ENCODE data around the gene AMPD1. TPM values are rescaled to one million over a fixed set of nuclear protein-coding genes. Genes with fewer than 3 reads are reported as not detected.

AMPD1 gene
- total and polyA plus RNA-seq, 2 of the 13 experiments (the other 11 are each of a cell fraction or from before 2014, with no cell fraction given) = not detected

- H3K27me3 ChIP-seq (ENCODE audit: control insufficient read depth in 1 of 2, insufficient read depth in 2 of 2, low read length in 2 of 2) = peaks cover 0 to 5% of the 10 kb centered on the region in 2 experiments; a peak in 2 of 5 replicates
- ATAC-seq (no peak), FAIRE-seq (no peak), DNase-seq (ENCODE audit: low spot score) (no peak)
- no peak overlapping the region for H2AFZ ChIP-seq (ENCODE audit: low read length)
- ChIA-PET CTCF (ENCODE audit: low intra/inter-chr PET ratio, low total read pairs) (no interaction called here), POLR2A (no interaction called here)
- no peak overlapping the region for H3K4me3 ChIP-seq (replicated peaks in 1 of 3; ENCODE audit: insufficient read depth in 1 of 3, low read depth in 2 of 3, low read length in 3 of 3)
- peak; percentile 36; the same call in 1 of the 2 replicates for TF ChIP-seq ATF7 (IDR thresholded peaks at IDR 0.05)
- TF ChIP-seq ATF7 (CRISPR knock-in tag; IDR thresholded peaks at IDR 0.05) = no peak
- no peak for TF ChIP-seq STAG1 (CRISPR knock-in tag; IDR thresholded peaks at IDR 0.05)
- no peak for TF ChIP-seq KDM5B (CRISPR knock-in tag; IDR thresholded peaks at IDR 0.05; ENCODE audit: borderline replicate concordance)
- TF ChIP-seq USF2 (IDR thresholded peaks at IDR 0.05; ENCODE audit: low read depth, low read length) = no peak
- no peak for TF ChIP-seq USF2 (CRISPR knock-in tag; IDR thresholded peaks at IDR 0.05; ENCODE audit: borderline replicate concordance)
- no peak for TF ChIP-seq TRAFD1 (CRISPR knock-in tag; IDR thresholded peaks at IDR 0.05; ENCODE audit: borderline replicate concordance)
- no peak for TF ChIP-seq TFE3 (CRISPR knock-in tag; IDR thresholded peaks at IDR 0.05)
- H3K9ac ChIP-seq (ENCODE audit: insufficient read depth, low read depth, low read length) = no peak overlapping the region
- intact Hi-C loops (cut with micrococcal nuclease; ENCODE audit: unreplicated experiment) = no loop called here
- no peaks in the 10 kb centered on the region for H3K4me1 ChIP-seq (ENCODE audit: insufficient read depth, low read length)
- no peaks in the 10 kb centered on the region for H4K20me1 ChIP-seq (ENCODE audit: insufficient read depth, low read length)
- no peaks in the 10 kb centered on the region for H3K36me3 ChIP-seq (replicated peaks in 1 of 2; ENCODE audit: control insufficient read depth in 1 of 2, insufficient read depth in 2 of 2, low read length in 2 of 2)
- H3K27ac ChIP-seq (ENCODE audit: extremely low read length, insufficient read depth, low read length) = no peak overlapping the region
- no TSS peak for BruUV-seq (replicated peaks)
- WGBS (ENCODE audit: low lambda C conversion rate) = 19% methylated on average over 4 of the region's 4 CpGs
- H3K79me2 ChIP-seq (ENCODE audit: insufficient read depth, low read length) = no peaks in the 10 kb centered on the region
- no peak overlapping the region for H3K4me2 ChIP-seq (ENCODE audit: low read depth, low read length)
- in situ Hi-C loops (cut with HindIII; ENCODE audit: extremely low pct_ligation_motif_present, low pct_unique_long_range_greater_than_20kb) = loop anchor here (25.0 kb wide), 1 partner anchor 326 kb away; no protein-coding TSS in a partner anchor
- H3K9me3 ChIP-seq (ENCODE audit: low read length) = no peaks in the 10 kb centered on the region
Measured at GRCh38 chr1:114688526-114688925, 6.8 kb downstream of the AMPD1 start.
